NCI-H146 treated with DMSO at 0.1 percent for 48 hours (cell line): Measurements from ENCODE around the gene IKZF2.

Experiments used
- DNase-seq: peaks from one replicate; lab custom pipeline; 2025; ENCODE audit not compliant: unreplicated experiment; lab: John Stamatoyannopoulos, UW

The IKZF2 gene

DNA sequence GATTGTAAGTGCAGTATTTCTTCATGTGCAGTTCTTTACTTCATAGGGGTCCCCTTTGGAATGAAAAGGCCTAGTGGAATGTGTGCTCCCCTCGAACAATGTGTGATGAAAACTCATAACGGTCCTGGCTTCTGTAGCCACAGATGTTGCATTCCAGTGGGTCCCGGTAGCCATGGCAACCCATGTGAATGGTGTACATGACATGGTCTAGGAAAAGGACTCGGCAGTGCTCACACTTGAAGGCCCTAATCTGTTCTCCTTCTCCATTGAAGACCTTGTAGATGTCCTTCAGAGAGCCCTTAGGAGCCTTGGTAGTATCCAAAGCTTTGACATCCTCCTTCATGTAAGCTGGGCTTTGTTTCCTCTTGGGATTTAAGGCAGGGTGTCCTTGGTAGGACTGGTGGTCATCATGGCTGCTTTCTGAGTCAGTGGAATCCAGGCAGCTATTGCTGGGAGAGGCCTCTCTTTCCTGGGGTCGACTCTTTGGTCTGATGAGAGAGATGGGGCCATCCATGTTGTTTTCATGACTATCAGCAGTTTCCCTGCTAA, 144.0 kb downstream of the IKZF2 start:
- no peak for DNase-seq

DNA sequence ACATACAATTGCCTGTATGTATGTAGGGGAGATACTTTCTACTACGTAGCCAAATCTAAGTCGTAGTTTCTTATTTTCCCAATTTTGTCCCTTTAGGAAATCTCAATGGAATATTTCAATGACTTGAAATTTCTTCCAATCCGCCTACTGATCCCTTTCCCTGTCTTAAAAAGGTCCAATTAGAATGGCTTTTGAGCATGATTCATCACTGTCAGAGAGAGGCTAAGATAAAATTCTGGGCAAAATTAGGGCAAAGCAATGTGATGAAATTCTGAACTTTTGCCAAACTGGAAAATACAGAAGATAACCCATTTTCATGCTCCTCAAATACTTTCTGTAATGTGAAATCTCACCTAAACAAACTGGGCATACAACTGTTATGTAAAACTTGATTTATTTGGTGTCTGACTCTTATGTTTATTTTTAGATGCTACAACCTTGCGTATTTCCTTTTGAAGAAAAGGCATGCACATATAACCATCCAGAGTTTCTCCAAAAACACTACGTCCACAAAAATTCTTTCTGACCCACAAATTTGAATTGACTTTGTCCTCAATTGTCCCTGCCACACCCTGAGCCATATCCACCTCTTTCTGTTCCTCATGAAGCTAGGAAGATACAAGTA, 147.1 kb downstream of the IKZF2 start:
- DNase-seq: no peak

DNA sequence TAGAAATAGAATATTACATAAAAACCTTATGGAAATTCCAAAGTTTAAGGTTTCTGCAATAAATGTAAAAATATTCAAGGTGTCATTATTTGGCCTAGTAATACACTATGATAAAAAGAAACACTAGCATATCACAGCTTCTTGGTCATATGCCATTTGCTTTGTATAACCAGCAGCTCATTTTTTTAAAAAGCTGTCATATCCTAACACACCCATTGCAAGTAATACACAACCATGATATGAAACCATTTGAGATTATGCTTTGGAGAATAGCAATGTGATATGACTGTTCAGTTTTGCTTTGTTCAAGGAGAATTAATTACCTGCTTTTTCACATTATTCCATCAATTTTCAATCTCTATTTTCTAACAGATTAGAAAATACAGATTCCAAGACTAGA, 149.0 kb downstream of the IKZF2 start:
- DNase-seq: no peak

DNA sequence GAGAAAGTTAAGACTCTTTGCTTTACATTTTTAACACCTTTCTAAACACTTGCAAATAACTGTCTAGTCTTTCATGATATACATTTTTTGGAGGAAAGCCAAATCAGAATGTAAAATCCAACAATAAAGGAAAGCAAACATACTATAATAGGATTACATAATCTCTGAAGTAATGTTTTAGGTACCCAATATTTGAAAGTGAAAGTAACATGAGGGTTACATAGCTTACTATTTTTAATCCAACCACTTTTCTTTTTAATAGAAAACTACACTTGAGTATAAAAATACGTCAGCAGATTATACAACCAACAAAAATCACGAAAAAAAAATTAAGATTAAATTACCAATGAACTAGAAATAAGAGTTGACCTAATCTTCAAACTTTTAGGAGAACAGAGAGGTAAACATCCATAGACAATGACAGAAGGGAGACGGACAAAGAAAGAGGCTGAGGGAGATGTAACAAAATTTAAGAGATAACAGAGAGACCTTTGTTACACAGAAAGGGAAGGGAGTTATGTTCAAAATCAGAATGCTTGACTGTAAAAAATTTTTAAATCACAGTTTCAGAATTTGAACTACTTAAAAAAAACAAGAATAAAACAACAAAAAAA, 150.0 kb downstream of the IKZF2 start:
- no peak for DNase-seq

DNA sequence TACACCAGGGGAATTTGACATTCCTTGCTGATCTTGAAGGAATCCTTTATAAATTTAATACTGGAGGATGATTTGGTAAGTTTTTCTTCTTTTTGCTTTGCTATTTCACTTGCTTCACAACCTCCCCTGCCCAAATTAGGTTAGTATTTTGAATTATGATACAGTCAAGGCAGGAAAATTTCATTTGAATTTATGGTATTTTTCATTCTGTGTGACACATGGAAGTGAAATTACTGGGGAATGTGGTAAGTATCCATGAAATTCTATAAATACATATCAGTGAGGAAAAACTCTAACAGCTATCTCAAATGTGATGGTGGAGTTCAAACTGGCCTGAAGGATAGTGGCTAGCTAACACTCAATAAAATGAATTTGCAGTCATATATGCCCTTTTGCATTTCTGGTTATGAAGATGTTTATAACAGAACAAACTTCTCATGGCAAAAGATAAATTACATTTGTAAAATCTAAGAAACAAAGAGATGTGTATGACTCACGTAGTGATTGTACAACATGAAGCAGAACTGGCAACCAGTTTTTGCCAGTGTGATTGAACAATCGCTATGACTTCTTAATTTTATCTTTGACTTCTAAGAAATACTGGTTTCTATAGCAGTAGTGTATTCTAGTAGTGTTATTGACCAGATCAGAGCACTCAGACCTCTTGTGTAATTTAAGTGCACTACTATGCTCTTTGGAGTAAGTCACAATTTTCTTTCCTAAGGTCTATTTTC, 152.6 kb downstream of the IKZF2 start:
- no peak for DNase-seq

DNA sequence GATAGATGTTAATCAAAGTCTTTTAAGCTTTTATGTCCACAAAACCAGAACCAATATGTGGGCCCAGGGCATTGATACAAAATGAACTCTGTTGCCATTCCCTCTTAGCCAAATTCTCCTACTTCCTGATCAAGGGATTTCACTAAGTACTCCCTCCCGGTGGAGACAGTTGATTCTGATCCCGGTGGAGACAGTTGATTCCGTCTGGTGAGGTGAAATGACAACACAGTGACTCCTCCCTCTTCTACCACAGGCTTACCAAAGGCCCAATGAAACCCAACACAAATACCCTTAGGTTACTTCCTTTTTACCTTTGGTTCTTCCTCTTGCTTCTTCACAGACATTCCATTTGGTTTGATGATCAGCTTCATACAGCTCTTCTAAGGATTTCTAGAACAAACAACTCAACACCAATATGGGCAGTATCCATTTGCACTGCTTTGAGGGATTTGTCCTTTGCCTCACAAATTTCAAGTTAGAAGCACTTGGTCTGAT, 153.8 kb downstream of the IKZF2 start:
- DNase-seq: no peak

DNA sequence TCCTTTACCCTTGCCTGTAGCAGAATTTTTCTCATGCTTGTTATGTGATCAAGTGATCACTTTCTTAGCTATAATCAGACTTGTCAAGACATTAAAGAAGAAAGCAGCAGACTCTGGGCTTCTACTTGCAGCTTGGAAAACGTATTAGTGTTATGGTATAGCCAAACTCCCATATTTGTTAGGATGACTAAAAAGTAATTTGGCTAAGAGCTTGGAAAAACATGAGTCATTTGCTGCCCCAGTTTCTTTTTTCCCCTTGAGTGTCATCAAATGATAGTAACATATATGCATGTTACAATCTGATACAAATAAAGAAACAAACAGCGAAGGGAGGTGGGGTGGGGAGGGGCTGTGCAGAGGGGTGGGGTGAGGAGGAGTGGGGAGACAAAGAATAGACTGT, 155.5 kb downstream of the IKZF2 start:
- DNase-seq: no peak

DNA sequence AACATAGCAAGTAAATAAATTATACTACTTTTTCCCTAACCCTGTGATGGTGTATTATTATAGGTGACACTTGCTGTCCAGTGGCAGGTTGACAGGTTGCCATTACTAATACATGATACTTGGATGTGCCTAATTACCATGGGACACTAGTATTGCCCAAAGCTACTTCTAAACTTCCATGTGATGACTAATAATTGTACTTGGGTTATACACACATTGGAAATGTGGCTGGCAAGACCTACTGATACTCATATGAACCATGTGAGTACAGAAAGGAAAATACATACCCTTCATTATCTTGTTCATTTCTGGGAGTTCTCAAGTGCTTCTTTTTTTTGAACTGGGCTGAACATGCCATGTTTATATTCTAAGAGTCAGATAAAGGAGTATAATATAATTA, 156.4 kb downstream of the IKZF2 start:
- DNase-seq: no peak

DNA sequence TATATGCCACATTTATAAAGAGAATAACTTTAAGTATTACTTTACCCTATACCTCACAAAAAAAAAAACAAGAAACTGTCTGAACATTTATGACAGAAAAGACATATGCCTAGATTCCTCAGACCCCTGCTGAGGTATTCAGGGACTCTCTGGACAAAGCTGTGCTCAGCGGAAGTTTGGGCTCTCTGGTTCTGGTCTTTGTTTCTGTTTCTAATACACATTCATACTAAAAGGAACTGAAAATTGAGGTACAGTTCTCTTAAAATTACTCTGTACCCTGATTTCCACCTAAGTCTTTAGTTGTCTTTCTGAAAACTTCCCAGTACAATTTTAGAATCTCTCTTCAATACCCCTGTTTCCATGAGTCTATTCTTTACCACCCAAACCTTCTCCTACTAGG, 160.3 kb downstream of the IKZF2 start:
- no peak for DNase-seq

DNA sequence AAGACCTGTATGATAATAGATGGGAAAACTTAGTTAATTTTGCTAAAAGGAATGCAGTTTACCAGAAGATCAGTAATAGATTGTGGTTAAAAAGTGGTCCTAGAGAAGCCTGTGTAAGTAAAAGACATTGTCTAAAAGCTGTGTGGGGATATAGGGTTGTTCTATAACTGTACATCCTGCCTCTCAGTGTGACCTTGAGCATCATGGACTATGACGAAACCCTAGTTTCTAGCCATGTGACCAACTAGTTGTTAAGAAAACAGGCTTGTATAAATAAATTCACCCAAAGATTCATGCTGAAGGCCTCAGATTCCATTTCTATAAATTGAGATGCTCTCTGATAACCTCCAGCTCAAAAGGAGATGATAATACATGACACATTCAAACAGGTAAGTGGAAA, 160.7 kb downstream of the IKZF2 start:
- no peak for DNase-seq

DNA sequence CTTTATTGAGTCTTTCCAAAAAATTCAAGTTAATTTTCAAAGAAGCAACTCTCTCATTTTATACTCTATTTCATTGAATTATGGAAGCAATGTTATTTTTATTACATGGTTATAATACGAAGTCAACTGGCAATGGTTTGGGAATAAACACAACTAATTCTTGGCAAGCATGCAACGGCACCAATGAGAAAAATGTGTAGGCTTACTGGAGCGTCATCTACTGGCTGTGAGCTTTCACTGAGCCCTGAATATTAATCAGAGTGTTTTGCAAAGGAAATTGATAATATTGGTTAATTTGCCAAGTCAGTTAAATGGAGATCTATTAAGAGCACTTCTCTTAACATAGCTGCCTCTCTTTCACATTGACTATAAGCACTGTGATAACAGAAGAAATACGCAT, 163.9 kb downstream of the IKZF2 start:
- no peak for DNase-seq

DNA sequence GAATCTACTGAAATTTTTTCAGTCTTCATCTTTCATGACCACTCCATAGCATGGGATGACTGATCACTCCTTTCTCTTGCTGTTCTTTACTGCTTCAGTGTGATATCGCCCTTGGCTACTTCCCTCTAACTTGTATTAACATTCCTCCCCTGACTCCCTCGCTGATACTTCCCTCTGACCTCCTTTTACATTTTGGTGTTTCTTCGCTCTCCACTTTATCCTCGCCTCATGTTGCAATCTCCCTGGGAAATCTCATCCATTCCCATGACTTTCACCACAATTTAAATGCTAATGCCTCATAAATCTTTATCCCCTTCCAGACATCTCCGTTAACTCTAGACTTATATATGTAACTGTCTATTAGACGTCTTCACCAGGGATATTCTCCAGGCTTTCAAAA, 167.3 kb downstream of the IKZF2 start:
- DNase-seq: no peak

DNA sequence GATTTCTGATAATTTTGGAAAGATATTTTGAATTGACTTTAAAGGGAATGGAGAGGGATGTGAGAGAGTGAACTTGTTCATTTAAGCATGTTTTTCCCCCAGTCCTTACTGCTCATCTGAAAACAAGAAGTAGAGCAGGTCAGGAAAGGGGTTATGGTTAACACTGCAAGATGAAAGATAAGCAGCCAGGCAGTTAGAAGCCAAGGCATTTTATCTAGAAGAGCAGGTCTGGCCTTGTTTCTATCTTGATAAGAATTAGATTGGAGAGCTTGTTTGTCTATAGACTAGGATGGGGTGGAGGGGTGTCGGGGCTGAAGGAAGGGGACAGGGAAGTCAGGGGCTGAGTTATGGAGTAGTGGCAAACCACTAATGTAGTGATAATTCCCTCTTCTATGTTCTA, 171.6 kb downstream of the IKZF2 start:
- no peak for DNase-seq

DNA sequence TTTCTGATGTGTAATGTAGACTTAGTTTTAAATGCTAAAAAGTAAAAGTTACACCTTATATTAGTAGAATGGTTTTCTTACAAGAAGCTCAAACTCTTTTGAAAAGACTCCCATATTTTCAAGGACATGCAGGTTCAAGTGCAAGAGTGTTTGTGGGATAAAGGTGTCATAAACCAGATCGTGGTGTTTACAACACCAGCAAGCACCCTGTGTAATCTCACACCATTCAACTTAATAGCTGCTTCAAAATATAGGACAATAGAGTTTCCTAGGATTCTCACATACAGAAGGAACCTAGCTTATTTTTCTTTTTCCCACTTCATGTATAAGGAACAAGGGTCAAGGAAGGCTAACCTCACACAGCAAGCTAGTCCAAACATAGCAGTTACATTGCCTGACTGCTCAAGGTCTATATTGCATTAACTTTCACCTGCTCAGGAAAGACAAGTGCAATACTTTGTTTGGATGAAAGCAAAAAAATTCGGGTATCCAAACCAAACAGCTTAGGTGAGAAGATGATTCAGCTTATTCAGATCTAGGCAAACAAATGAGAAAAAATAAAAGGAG, 172.3 kb downstream of the IKZF2 start:
- no peak for DNase-seq

DNA sequence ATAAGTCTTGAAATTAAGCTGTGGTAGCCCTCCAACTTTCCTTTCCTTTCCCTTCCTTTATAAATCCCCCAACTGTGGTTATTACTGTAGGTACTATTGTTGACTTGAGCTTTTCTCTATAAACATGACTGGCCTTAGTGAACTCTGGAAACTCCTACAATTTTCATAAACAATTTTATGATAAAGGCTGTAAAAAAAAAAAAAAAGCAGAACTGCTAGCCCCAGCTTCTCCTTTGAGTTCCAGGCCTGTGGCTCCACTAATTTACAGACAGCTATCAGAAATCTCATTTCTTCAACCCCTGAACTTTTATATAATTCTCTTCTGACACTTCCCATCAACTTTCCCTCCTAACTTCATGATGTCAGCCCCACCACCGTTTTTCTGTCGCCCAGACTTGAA, 174.3 kb downstream of the IKZF2 start:
- DNase-seq: no peak

DNA sequence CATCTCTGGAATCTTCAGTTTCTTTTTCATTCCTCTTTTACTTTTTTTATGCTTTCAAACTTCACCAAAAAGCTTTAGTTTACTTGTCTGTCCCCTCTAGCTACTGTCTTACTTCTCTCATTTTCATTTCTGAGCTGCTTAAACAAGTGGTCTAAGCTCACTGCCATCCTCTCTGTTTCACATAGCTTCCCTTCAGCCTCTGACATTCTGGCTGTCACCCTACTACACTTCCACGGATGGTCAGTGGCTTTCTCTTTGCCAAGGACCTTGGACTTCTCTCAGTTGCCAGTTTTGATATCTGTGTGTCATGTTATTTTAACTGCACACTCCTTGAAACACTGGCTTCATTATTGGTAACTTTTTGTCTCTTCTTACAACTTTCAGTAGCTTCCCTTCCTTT, 176.1 kb downstream of the IKZF2 start:
- DNase-seq: no peak

DNA sequence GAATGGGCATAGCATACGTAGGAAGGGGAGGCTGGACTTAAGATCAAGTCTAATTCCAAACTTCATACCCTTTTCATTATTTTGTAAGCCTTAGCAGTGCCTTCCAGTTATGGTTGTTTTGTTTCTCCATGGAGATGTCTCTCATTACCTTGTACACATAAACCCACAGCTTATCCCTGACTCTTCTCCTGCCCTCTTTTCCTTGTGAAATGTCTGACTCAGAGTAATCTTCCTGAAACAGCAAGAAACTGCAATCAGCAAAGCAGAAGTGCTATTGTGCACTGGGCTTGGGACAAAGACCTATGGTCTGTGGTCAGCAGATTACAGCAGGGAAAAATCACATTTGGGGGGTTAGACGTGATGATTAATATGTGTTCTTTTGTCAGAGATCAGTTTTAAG, 176.7 kb downstream of the IKZF2 start:
- DNase-seq: no peak

DNA sequence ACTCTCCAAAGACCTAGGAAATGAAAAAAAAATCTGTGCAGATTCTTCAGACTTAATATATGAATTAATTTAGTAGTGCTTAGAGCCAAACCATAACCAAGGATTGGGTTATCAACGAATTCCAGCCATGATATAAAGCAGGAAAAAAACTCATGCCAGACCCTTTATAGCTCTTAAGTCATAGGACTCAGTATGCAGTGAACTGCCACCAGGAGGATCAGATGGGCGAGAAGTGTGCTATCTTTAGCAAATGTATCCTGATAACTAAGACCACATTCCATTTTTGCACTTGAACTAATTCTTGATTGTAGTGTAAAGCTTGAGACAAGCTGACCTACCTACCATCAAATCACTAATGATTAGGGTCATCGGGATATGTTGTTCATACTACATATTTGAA, 178.1 kb downstream of the IKZF2 start:
- no peak for DNase-seq

DNA sequence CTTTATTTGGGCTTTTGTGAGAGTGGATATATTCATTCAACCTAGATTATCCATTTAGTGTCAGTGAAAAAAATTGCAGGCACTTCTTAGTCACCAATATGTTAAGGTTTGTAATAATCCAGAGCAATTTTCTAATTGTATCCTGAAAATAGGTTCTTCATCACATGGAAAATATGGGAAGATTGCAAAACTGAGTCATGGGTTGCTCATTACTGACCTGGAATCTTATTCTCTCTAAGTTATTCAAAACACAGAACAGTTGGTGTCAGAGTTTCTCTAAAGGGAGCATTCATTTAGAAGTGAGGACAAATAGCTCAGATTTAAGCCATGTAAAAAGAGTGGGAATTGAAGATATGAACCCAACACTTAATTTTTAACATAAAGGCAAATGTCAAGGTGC, 181.3 kb downstream of the IKZF2 start:
- no peak for DNase-seq

DNA sequence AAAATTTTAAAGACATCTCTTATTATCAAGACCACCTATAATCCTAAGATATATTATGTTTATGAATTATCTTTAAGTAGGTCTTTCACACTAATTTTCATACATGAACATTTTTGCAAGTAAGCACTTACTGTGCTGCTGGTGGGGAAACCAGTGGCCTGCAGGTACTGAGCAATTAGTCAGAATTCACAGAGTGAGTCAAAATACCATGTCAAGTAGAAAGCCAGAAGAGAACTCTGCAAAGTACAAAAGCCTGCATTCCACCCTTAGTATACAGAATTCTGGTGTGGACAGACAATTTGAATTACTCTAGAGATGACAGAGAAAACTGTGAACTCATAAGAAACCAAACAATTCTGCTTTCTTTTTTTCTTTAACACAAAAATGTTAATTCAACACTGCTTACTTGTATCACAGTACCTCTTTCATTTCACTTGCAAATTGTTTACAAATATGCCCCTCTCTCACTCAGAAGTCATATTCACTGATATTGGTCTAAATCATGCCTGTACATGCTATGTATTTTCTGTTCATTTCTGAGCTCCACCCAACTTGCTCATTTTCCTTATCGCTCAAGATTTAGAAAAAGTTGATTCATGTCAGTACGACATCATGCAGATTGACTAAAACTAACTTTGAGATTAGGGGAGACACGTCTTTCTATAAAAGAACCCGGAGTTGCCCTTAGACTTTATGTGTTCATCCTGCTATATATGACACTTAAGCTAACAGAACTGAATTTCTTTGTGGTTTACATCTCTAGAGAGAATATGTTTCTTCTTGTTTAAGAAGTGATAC, 182.9 kb downstream of the IKZF2 start:
- no peak for DNase-seq

DNA sequence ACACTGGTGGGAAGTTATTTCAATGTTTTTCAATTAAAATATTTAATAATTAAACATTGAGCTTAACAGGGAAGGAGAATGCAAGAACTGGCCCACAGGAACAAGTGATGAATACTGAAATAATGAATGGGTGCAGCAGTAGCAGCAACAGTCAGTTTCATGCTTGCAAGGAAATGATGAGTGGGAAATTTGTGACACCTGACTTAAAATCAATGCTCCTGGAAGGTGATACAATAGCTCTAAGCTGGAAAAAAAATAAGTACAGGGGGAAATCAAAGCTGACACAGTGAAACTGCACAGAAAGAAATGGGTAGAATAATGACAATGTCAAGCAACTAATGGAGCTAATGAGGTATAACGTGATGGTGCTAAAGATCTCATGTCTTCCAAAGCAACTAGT, 184.5 kb downstream of the IKZF2 start:
- no peak for DNase-seq
